ENCODE results near the gene CAPG. TPM values are rescaled to one million over a fixed set of nuclear protein-coding genes. Genes with fewer than 3 reads are reported as not detected.
"Not testable (repeated sequence)": the region's sequence is repeated elsewhere in the genome, so short reads cannot be mapped to it uniquely, and the experiment has no call there.

CAPG gene
- total RNA-seq, 1 experiment from 2014 or later: 1.4 TPM

DNA sequence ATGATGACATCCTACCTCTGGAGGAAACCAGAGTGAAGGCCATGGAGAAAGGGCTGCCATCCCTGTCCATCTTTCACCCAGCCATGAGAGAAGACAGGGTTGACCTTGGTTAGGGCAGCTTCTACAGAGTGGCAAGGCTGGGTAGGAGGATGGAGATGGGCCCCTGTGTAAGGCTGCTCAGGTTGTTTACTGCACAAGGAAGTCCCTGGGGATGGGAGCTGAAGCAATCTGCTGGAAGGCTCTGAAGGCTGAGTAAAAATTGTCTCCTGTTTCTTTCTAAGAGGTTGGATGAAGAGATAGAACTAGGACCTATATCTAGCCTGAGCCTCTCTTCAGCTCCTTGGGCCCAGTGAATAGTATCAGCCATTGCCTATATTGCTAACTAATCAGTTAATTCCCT, 41.2 kb downstream of the CAPG start:
- no peak for DNase-seq (ENCODE audit: low read depth in 1 of 2, low spot score in 2 of 2)
- Histone ChIP-seq H3K36me3 (peaks cover 14% of the 10 kb centered on the region), H3K4me1 (replicated peaks) (peaks cover 13% of the 10 kb centered on the region), H3K27ac (no peak overlapping the region), H3K27me3 (replicated peaks) (no peaks in the 10 kb centered on the region), H3K4me3 (no peak overlapping the region), H3K9me3 (replicated peaks) (no peaks in the 10 kb centered on the region; the same call in 1 of the 2 replicates)

DNA sequence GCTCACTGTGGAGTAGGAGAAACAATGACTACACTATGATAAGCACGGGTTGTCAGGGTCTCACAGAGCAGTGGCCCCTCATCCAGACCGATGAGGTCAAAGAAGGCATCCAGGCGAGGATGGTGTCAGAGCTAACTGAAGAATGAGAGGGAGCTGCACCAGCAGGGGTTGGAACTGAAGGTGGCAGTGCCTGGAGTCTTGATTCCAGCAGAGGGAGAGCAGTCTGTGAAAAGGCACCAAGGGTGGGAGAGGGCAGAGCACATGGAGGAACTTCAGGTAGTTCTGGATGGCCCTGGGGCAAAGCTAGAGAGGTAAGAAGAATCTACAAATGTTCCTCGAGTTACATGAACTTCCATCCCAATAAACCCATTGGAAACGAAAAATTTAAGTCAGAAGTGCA, 43.0 kb downstream of the CAPG start:
- Histone ChIP-seq H3K4me1 (replicated peaks) (peaks cover 13% of the 10 kb centered on the region), H3K4me3 (no peak overlapping the region), H3K27me3 (replicated peaks) (no peaks in the 10 kb centered on the region), H3K36me3 (peaks cover 25% of the 10 kb centered on the region), H3K27ac (no peak overlapping the region), H3K9me3 (replicated peaks) (no peaks in the 10 kb centered on the region; the same call in 1 of the 2 replicates)
- no peak for DNase-seq (ENCODE audit: low read depth in 1 of 2, low spot score in 2 of 2)

DNA sequence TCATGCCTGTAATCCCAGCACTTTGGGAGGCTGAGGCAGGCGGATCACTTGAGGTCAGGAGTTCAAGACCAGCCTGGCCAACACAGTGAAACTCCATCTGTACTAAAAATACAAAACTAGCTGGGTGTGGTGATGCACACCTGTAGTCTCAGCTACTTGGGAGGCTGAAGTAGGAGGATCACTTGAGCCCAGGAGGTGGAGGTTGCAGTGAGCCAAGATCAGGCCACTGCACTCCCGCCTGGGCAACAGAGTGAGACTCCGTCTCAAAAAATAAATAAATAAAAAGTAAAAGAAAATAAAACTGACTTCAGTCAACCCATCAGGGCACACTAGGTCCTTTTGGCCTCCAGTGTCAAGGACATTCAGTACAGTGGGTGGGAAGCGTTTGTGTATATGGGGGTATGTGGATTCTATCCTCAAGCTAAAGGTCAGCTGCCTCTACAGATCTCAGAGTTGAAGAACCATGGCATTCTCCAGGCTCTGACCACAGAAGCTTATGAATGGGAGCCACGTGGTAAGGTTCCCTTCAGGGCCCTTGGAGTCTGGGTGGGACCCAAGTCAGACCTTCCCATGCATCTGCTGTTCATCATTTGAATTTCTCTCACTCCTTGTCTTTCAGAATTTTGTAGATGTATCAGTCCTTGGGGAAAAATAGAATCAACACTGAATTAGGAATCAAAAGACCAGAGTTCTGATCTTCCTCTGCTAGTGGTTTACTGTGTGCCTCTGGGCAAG, 47.3 kb downstream of the CAPG start:
- not testable (repeated sequence) for H3K27me3 ChIP-seq (replicated peaks); DNase-seq (ENCODE audit: low read depth in 1 of 2, low spot score in 2 of 2); H3K4me1 ChIP-seq (replicated peaks); H3K27ac ChIP-seq; H3K9me3 ChIP-seq (replicated peaks); H3K4me3 ChIP-seq
- peaks cover 35% of the 10 kb centered on the region for H3K36me3 ChIP-seq

DNA sequence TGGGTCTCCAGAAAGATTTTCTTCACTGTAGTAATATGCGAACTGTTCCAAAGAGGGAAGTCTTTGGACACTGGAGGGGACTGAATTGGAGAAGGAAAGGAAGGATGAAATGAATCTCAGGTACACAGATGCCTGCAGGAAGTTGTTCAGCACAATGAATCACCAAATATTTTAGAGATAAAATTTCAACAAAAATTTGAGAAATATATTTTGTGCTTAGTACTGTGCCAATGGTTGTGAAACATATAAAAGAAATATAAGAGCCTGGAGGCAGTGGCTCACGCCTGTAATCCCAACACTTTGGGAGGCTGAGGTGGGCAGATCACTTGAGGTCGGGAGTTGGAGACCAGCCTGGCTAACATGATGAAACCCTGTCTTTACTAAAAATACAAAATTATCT, 52.4 kb downstream of the CAPG start:
- Histone ChIP-seq H3K27me3 (replicated peaks) (no peaks in the 10 kb centered on the region; the same call in 1 of the 2 replicates), H3K4me3 (no peak overlapping the region), H3K4me1 (replicated peaks) (peaks cover 19% of the 10 kb centered on the region), H3K36me3 (peaks cover 46% of the 10 kb centered on the region), H3K9me3 (replicated peaks) (no peaks in the 10 kb centered on the region), H3K27ac (no peak overlapping the region)
- DNase-seq (ENCODE audit: low read depth in 1 of 2, low spot score in 2 of 2): no peak

DNA sequence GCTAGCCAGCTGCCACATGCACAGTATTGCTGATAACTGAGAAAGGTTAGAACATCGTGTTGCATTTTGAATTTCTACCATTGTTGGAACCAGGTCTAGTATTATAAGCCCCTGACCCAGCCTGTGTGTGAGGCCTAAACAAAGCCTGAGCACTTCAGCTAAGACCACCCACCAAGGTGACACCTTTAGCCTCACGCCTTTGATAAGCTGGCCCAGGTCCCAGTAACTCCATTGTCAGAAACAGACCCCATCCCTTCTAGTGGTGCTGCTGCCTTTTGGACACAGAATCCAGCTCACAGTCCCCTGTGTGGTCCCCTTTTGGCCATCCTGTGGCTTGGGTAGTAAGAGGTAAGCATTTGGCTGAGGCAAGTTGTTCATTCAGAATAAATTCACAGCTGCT, 54.0 kb downstream of the CAPG start:
- no peak for DNase-seq (ENCODE audit: low read depth in 1 of 2, low spot score in 2 of 2)
- Histone ChIP-seq H3K4me3 (no peak overlapping the region), H3K36me3 (peaks cover 43% of the 10 kb centered on the region), H3K27ac (no peak overlapping the region), H3K4me1 (replicated peaks) (peaks cover 19% of the 10 kb centered on the region), H3K27me3 (replicated peaks) (no peaks in the 10 kb centered on the region; the same call in 1 of the 2 replicates), H3K9me3 (replicated peaks) (no peaks in the 10 kb centered on the region)

DNA sequence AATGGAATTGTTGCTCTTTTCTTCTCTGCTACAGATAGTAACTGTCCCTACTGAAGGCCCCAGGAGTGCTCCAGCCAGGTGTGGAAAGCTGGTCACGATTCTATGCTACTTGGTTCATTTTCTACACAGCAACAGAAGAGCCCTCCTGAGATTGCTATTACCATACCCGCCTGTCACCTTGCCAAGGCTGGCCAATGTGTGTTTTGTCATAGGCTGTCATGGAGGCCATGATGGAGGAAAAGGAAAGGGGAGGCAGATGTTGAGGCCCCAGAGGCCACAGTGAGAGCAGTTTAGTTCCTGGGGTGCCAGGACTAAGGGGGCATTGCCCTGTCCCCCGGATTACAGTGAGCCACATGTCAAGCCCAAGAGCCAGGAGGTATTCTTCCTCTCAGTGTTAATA, 54.6 kb downstream of the CAPG start:
- no peak overlapping the region for H3K27ac ChIP-seq

DNA sequence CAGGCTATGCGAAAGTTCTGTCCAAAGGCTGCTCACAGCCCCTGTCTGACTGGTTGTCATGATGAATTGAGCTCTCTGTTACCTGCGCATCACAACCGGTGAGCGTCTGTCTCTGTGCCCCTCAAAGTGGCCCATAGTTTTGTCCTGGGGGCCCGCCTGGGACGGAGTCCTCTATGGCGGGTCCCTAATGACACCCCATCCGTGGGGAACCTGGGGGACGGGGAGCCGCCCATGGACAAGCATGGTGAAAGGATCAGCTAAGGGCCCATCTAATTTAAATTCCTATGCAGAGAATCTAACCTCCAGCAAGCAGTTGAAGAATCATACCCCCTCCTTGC, 55.1 kb downstream of the CAPG start:
- no peak for DNase-seq (ENCODE audit: low read depth in 1 of 2, low spot score in 2 of 2)
- peak overlapping the region; percentile 54 for H3K4me3 ChIP-seq
- peaks cover 50% of the 10 kb centered on the region for H3K36me3 ChIP-seq
- H3K27me3 ChIP-seq (replicated peaks): no peaks in the 10 kb centered on the region
- H3K4me1 ChIP-seq (replicated peaks): peaks cover 19% of the 10 kb centered on the region
- H3K27ac ChIP-seq: peak overlapping the region; percentile 53
- no peaks in the 10 kb centered on the region for H3K9me3 ChIP-seq (replicated peaks)

More for the DNA sequence above, 54.6 kb downstream of the CAPG start:
- peaks cover 45% of the 10 kb centered on the region for H3K36me3 ChIP-seq
- no peak for DNase-seq (ENCODE audit: low read depth in 1 of 2, low spot score in 2 of 2)
- no peaks in the 10 kb centered on the region for H3K27me3 ChIP-seq (replicated peaks)
- no peaks in the 10 kb centered on the region for H3K9me3 ChIP-seq (replicated peaks)
- H3K4me3 ChIP-seq: peak overlapping the region; percentile 54
- peaks cover 19% of the 10 kb centered on the region for H3K4me1 ChIP-seq (replicated peaks)

DNA sequence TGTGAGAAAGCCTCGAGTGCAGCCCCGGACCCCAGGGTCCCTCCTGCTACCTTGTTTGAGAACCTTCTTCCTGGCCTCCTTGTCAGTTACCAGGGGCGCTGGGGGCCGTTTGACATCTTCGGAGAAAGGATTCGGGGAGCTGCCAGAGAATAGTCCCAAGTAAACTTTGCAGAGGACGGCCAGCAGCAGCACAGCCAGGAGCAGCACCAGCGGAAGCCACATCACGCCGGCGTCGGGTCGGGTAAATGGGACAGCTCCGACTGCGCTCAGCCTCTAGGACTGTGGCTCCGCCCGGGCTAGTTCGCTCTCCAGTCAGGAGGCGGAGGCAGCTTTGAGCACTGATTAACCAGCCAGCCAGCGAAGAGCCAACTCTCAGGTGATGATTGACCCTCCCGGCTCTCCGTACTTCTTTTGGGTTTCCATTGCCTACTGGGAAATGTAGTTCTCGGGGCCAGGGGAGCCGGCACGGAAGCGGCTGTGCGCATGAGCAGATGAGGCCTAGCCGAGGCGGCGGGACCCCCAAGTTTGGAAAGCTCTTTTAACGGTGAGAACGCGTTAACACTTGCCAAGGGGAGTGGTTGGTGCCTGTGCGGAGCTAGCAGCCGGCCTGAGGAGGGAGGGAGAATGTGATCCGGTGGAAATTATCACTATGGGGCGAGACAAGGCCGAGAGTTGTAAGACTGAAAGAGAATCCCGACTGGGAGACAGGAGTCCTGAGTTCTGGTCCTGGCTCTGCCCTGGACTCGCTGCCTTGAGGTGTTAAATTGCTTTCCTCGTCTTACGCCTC, 55.7 kb downstream of the CAPG start, which contains the start of the genes ELMOD3 and RETSAT:
Gene ELMOD3, plus strand, starts transcription at position 484 of the 787 bp plus-strand sequence. CDS start 2,430 bp downstream, outside the sequence.
Gene RETSAT, minus strand, starts transcription at position 243 of the 787 bp plus-strand sequence. Its CDS starts 21 bp downstream, at position 222.
- no peaks in the 10 kb centered on the region for H3K27me3 ChIP-seq (replicated peaks)
- H3K4me1 ChIP-seq (replicated peaks): peaks cover 19% of the 10 kb centered on the region
- H3K9me3 ChIP-seq (replicated peaks): no peaks in the 10 kb centered on the region
- peaks cover 51% of the 10 kb centered on the region for H3K36me3 ChIP-seq
- peak within 1 kb of the TSS; percentile 53 for H3K27ac ChIP-seq
- peak; percentile 97 to 99 for DNase-seq (ENCODE audit: low read depth in 1 of 2, low spot score in 2 of 2)
- peak within 1 kb of the TSS; percentile 54 for H3K4me3 ChIP-seq

DNA sequence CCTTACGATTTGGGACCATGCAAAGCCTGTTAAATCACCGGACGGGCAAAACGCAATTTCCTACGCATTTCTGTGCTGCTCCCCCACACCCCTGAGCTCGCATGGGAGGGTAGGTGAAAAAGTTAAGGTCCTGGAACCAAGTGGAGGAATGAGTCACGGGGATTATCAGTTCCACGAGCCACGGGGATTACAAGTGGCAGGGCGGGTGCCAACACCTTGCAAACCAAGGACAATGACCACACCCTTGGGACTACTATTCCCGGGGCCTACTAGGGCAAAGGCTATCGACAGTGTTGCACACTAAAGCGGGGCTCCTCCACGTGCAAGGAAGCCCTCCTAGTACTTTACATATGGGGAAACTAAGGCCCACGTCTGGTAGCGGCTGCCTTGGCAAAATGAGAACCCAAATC, 56.3 kb downstream of the CAPG start:
- no peaks in the 10 kb centered on the region for H3K9me3 ChIP-seq (replicated peaks)
- H3K4me3 ChIP-seq: peak overlapping the region; percentile 54
- peak in 1 of 2 experiments; percentile 40 for DNase-seq (ENCODE audit: low read depth in 1 of 2, low spot score in 2 of 2)
- 0 out of 2 replicates have a peak overlapping the region, but pooled peaks have one; percentile 8 for H3K27ac ChIP-seq
- H3K4me1 ChIP-seq (replicated peaks): peaks cover 19% of the 10 kb centered on the region
- H3K27me3 ChIP-seq (replicated peaks): no peaks in the 10 kb centered on the region
- H3K36me3 ChIP-seq: peaks cover 55% of the 10 kb centered on the region

DNA sequence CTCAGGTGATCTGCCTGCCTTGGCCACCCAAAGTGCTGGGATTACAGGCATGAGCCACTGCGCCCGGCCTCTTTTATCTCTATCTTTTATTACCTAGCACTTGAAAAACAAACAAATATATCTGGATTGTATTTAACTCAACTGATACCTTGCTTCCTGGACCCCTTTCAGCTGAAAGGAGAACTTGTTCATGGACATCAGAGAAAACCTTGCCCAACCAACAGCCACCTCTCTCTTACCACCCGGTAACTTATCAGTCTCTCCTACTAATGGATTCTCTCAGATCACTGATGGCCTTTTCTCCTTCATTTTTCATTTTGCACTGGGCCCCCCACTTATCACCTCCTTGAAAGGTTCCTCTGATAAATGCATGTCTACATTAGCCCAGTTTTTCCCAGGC, 62.6 kb downstream of the CAPG start:
- Histone ChIP-seq H3K27ac (no peak overlapping the region), H3K27me3 (replicated peaks) (no peaks in the 10 kb centered on the region), H3K36me3 (peaks cover 81% of the 10 kb centered on the region), H3K4me1 (replicated peaks) (peaks cover 31% of the 10 kb centered on the region), H3K9me3 (replicated peaks) (no peaks in the 10 kb centered on the region), H3K4me3 (no peak overlapping the region)
- DNase-seq (ENCODE audit: low read depth in 1 of 2, low spot score in 2 of 2): no peak

Other genes starting within 250 kb of the CAPG start
- 103 and 120 TPM in 2 replicates for gene TGOLN2, start 82.4 kb downstream of the CAPG start, total RNA-seq (2014; rRNA removed; shearing (Covaris generic))
- gene RETSAT, start 55.8 kb downstream of the CAPG start, total RNA-seq (2014; rRNA removed; shearing (Covaris generic)): 40.7 and 55.8 TPM in 2 replicates
- gene ELMOD3, start 55.6 kb downstream of the CAPG start, total RNA-seq (2014; rRNA removed; shearing (Covaris generic)): 13.7 and 22.3 TPM in 2 replicates
- not detected in 2 replicates for gene SH2D6, start 8.3 kb upstream of the CAPG start, total RNA-seq (2014; rRNA removed; shearing (Covaris generic))
- 84.2 and 92.7 TPM in 2 replicates for gene MAT2A, start 128.8 kb upstream of the CAPG start, total RNA-seq (2014; rRNA removed; shearing (Covaris generic))
- gene GGCX, start 151.1 kb upstream of the CAPG start, total RNA-seq (2014; rRNA removed; shearing (Covaris generic)): 38.0 and 41.2 TPM in 2 replicates
- not detected in 2 replicates for gene VAMP8, start 167.2 kb upstream of the CAPG start, total RNA-seq (2014; rRNA removed; shearing (Covaris generic))
- gene VAMP5, start 174.1 kb upstream of the CAPG start, total RNA-seq (2014; rRNA removed; shearing (Covaris generic)): 37.0 and 47.5 TPM in 2 replicates
- 212 and 219 TPM in 2 replicates for gene RNF181, start 185.4 kb upstream of the CAPG start, total RNA-seq (2014; rRNA removed; shearing (Covaris generic))
- gene TMEM150A, start 192.3 kb upstream of the CAPG start, total RNA-seq (2014; rRNA removed; shearing (Covaris generic)): 1.0 and 5.1 TPM in 2 replicates
- gene C2orf68, start 201.7 kb upstream of the CAPG start, total RNA-seq (2014; rRNA removed; shearing (Covaris generic)): 12.2 and 16.0 TPM in 2 replicates
- 107 and 128 TPM in 2 replicates for gene USP39, start 205.8 kb upstream of the CAPG start, total RNA-seq (2014; rRNA removed; shearing (Covaris generic))